NCI-H2171 (cell line): ENCODE data around the gene PRSS21.

ENCODE experiments used
- DNase-seq: peaks from one replicate; lab custom pipeline; 2025; lab: John Stamatoyannopoulos, UW

PRSS21 gene

GRCh38 chr16:2816751-2817339 is at the start of gene PRSS21:
TSS of gene PRSS21 (plus strand) at chr16:2817237. CDS start at chr16:2817269, 32 bp downstream.
- DNase-seq = no peak

GRCh38 chr16:2767891-2768290 is 49.1 kb upstream of the PRSS21 start:
- no peak for DNase-seq

- DNase-seq = no peak
Measured at GRCh38 chr16:2768403-2769089, 48.5 kb upstream of the PRSS21 start.

GRCh38 chr16:2769100-2769529 is 47.9 kb upstream of the PRSS21 start:
- DNase-seq = no peak

- no peak for DNase-seq
Measured at GRCh38 chr16:2769675-2770056, 47.4 kb upstream of the PRSS21 start.

GRCh38 chr16:2770057-2770951 is 46.7 kb upstream of the PRSS21 start:
- DNase-seq = no peak

- DNase-seq = no peak
Measured at GRCh38 chr16:2771496-2772402, 45.3 kb upstream of the PRSS21 start.

- DNase-seq = no peak
Measured at GRCh38 chr16:2773188-2773968, 43.7 kb upstream of the PRSS21 start.

GRCh38 chr16:2774161-2774891 is 42.7 kb upstream of the PRSS21 start:
- peak; percentile 77 for DNase-seq

- DNase-seq = no peak
Measured at GRCh38 chr16:2775131-2775716, 41.8 kb upstream of the PRSS21 start.

- no peak for DNase-seq
Measured at GRCh38 chr16:2775765-2776499, 41.1 kb upstream of the PRSS21 start.

- no peak for DNase-seq
Measured at GRCh38 chr16:2776500-2777139, 40.4 kb upstream of the PRSS21 start.

GRCh38 chr16:2777231-2777902 is 39.7 kb upstream of the PRSS21 start, which contains the start of gene ELOB:
TSS of gene ELOB (minus strand) at chr16:2777280. CDS start at chr16:2777239, 41 bp downstream.
- peak; percentile 84 for DNase-seq

- no peak for DNase-seq
Measured at GRCh38 chr16:2777903-2778629, 39.0 kb upstream of the PRSS21 start.

- DNase-seq = no peak
Measured at GRCh38 chr16:2778630-2778958, 38.4 kb upstream of the PRSS21 start.

- DNase-seq = no peak
Measured at GRCh38 chr16:2779151-2779920, 37.7 kb upstream of the PRSS21 start.
